ENCODE results near the gene SORCS2. TPM values are rescaled to one million over a fixed set of nuclear protein-coding genes. Genes with fewer than 3 reads are reported as not detected.

The SORCS2 gene
- total and polyA plus RNA-seq, 2 of the 4 experiments (the other 2 are of a cell fraction), result 0.36 to 0.62 TPM

- Histone ChIP-seq H3K18ac (ENCODE audit: low read depth, low read length) (no peak overlapping the region), H3K27ac (ENCODE audit: insufficient read depth, low read length) (no peak overlapping the region), H2AK9ac (replicated peaks; ENCODE audit: low read depth, low read length, poor library complexity) (no peak overlapping the region), H4K20me1 (ENCODE audit: insufficient read depth, low read length) (no peaks in the 10 kb centered on the region; the same call in 1 of the 2 replicates), H2BK15ac (ENCODE audit: low read depth, low read length) (no peak overlapping the region), H2AK5ac (ENCODE audit: low read depth, low read length) (no peak overlapping the region), H3K9me1 (ENCODE audit: insufficient read depth, low read length) (no peaks in the 10 kb centered on the region), H3K4me2 (ENCODE audit: low read depth, low read length) (no peak overlapping the region), H3K4me1 (ENCODE audit: control insufficient read depth, insufficient read depth, low read length) (no peaks in the 10 kb centered on the region), H3K4ac (ENCODE audit: low read depth, low read length) (no peak overlapping the region), H3K23ac (ENCODE audit: low read depth, low read length) (no peak overlapping the region), H4K5ac (ENCODE audit: low read depth, low read length) (no peak overlapping the region), H3K36me3 (ENCODE audit: control insufficient read depth, insufficient read depth, low read length) (no peaks in the 10 kb centered on the region), H3K56ac (ENCODE audit: extremely low read depth, insufficient read depth, low read length) (no peak overlapping the region), H3K27me3 (ENCODE audit: control insufficient read depth, insufficient read depth, low read length) (peaks cover 15% of the 10 kb centered on the region), H3K9ac (ENCODE audit: low read depth, low read length) (no peak overlapping the region), H2BK20ac (ENCODE audit: low read depth, low read length) (no peak overlapping the region), H2BK120ac (ENCODE audit: low read depth, low read length) (no peak overlapping the region), H3K14ac (replicated peaks; ENCODE audit: low read depth, low read length) (no peak overlapping the region), H2AFZ (replicated peaks; ENCODE audit: low read length, poor library complexity) (no peak overlapping the region), H2BK5ac (ENCODE audit: low read depth, low read length, poor library complexity, severe bottlenecking) (no peak overlapping the region), H3K4me3 (ENCODE audit: insufficient read depth, low read depth, low read length) (no peak overlapping the region), H4K8ac (ENCODE audit: low read depth in 2 of 2, low read length in 2 of 2) (no peak overlapping the region), H4K91ac (ENCODE audit: insufficient read depth, low read depth, low read length) (no peak overlapping the region), H3K79me1 (ENCODE audit: low read depth in 1 of 2, low read length in 2 of 2) (no peaks in the 10 kb centered on the region), H3K9me3 (ENCODE audit: control insufficient read depth, insufficient read depth, low read length) (peaks cover 13% of the 10 kb centered on the region)
- intact Hi-C loops (cut with micrococcal nuclease) (no loop called here), in situ Hi-C loops (cut with MboI; ENCODE audit: low sequenced_read_pairs) (no loop called here), dilution Hi-C loops (cut with HindIII; ENCODE audit: low sequenced_read_pairs, unreplicated experiment) (no loop called here)
- ATAC-seq (ENCODE audit: low read depth) (no peak), DNase-seq (no peak)
- POLR2A ChIA-PET (ENCODE audit: unreplicated experiment), result no interaction called here
- TF ChIP-seq RCOR1 (IDR thresholded peaks at IDR 0.05; ENCODE audit: insufficient replicate concordance, low read length) (no peak), USF2 (IDR thresholded peaks at IDR 0.05; ENCODE audit: low read depth, low read length) (no peak), ELK1 (IDR thresholded peaks at IDR 0.05; ENCODE audit: borderline replicate concordance, low read depth, low read length) (no peak), CEBPB (IDR thresholded peaks at IDR 0.05; ENCODE audit: low read depth, low read length) (no peak), SMC3 (IDR thresholded peaks at IDR 0.05; ENCODE audit: low read depth, low read length) (no peak), POLR2A (IDR thresholded peaks at IDR 0.05; ENCODE audit: low read depth, low read length) (no peak), MXI1 (IDR thresholded peaks at IDR 0.05; ENCODE audit: borderline replicate concordance, low read depth, low read length) (no peak), MAFK (IDR thresholded peaks at IDR 0.05; ENCODE audit: low read depth, low read length) (no peak), RFX5 (IDR thresholded peaks at IDR 0.05; ENCODE audit: low read depth, low read length) (no peak), CTCF (conservative IDR thresholded peaks at IDR 0.05; ENCODE audit: low read depth, low read length) (no peak), MAZ (IDR thresholded peaks at IDR 0.05; ENCODE audit: borderline replicate concordance, low read depth, low read length) (no peak), RAD21 (IDR thresholded peaks at IDR 0.05; ENCODE audit: low read length) (no peak)
- CTCF ChIA-PET, result no interaction called here
- WGBS, 2 experiments (ENCODE audit: extremely low coverage in 2 of 2, insufficient read length in 1 of 2), result no CpG with 5 or more reads among the region's 1 CpG
- BruUV-seq (replicated peaks), result no TSS peak
These were observed 123.6 kb downstream of the SORCS2 start for GRCh38 chr4:7315935-7316334.
